HG03469 (cell line): ENCODE data around the gene CTSW.

Experiments
- ATAC-seq: cut with Tn5 transposase; IDR thresholded peaks from one replicate; pipeline ENCODE4 v1.9.1; 2021; ENCODE audit warnings: mild to moderate bottlenecking, moderate library complexity, moderate number of reproducible peaks; ENCODE audit not compliant: unreplicated experiment

Gene CTSW

GRCh38 chr11:65900125-65900898 is 20.7 kb downstream of the CTSW start, which contains the start of gene FOSL1:
TSS of gene FOSL1 (minus strand) at chr11:65900388. CDS start at chr11:65900339, 49 bp downstream.
- peak; percentile 67 for ATAC-seq

- ATAC-seq, result no peak
These were observed 21.2 kb downstream of the CTSW start for GRCh38 chr11:65900899-65901180.

- no peak for ATAC-seq
These were observed 23.4 kb downstream of the CTSW start for GRCh38 chr11:65903068-65903481.

GRCh38 chr11:65903715-65904114 is 24.1 kb downstream of the CTSW start:
- ATAC-seq, result no peak

GRCh38 chr11:65906602-65907001 is 27.0 kb downstream of the CTSW start:
- ATAC-seq, result no peak

- ATAC-seq, result no peak
These were observed 28.2 kb downstream of the CTSW start for GRCh38 chr11:65907878-65908277.

GRCh38 chr11:65911682-65912568 is 32.3 kb downstream of the CTSW start:
- no peak for ATAC-seq

- ATAC-seq, result no peak
These were observed 33.2 kb downstream of the CTSW start for GRCh38 chr11:65912845-65913244.

- no peak for ATAC-seq
These were observed 35.6 kb downstream of the CTSW start for GRCh38 chr11:65915101-65915820.

GRCh38 chr11:65915821-65916251 is 36.2 kb downstream of the CTSW start:
- ATAC-seq, result no peak

- ATAC-seq, result no peak
These were observed 36.8 kb downstream of the CTSW start for GRCh38 chr11:65916391-65916790.

- no peak for ATAC-seq
These were observed 37.4 kb downstream of the CTSW start for GRCh38 chr11:65917077-65917433.

- ATAC-seq, result no peak
These were observed 38.0 kb downstream of the CTSW start for GRCh38 chr11:65917434-65918210.

GRCh38 chr11:65918211-65919140 is 38.8 kb downstream of the CTSW start, which contains the start of gene C11orf68:
TSS of gene C11orf68 (minus strand) at chr11:65919062. CDS start at chr11:65919031, 31 bp downstream.
- no peak for ATAC-seq

GRCh38 chr11:65919141-65919572 is 39.5 kb downstream of the CTSW start, which contains the start of gene DRAP1:
TSS of gene DRAP1 (plus strand) at chr11:65919426. CDS start at chr11:65919502, 76 bp downstream.
- peak; percentile 63 for ATAC-seq

GRCh38 chr11:65919573-65920371 is 40.1 kb downstream of the CTSW start:
- no peak for ATAC-seq

- no peak for ATAC-seq
These were observed 40.8 kb downstream of the CTSW start for GRCh38 chr11:65920372-65920802.

GRCh38 chr11:65921033-65921555 is 41.5 kb downstream of the CTSW start:
- no peak for ATAC-seq
